Renal pelvis (tissue), 3 donors: Measurements from ENCODE around the gene ACBD3. TPM values are rescaled to one million over a fixed set of nuclear protein-coding genes. Genes with fewer than 3 reads are reported as not detected.

Experiments used
- polyA plus RNA-seq, 3 donors: library from polyadenylated mRNA; unstranded; fragments of 120-200 nt; gene quantifications; one replicate each; pipeline ENCODE4 v1.2.1, GENCODE V29; 2013; ENCODE audit not compliant: insufficient read length in 3 of 3

ACBD3 gene
- polyA plus RNA-seq, 3 donors = 42.9 to 57.0 (median 55.0) TPM

Other genes with a start within 250 kb of the ACBD3 start
- gene LEFTY2, start 245.5 kb downstream of the ACBD3 start, polyA plus RNA-seq = 1 to 10 TPM in 1 of 3 donors, under 1 TPM in 2; 0.83 to 1.0 (median 0.87) TPM
- 10 to 100 TPM; 18.9 to 22.5 (median 20.9) TPM for gene SDE2, start 187.4 kb downstream of the ACBD3 start, polyA plus RNA-seq
- 1,000 to 10,000 TPM; 1,024 to 1,273 (median 1,184) TPM for gene H3-3A, start 124.0 kb downstream of the ACBD3 start, polyA plus RNA-seq
- gene MIXL1, start 36.9 kb upstream of the ACBD3 start, polyA plus RNA-seq = under 1 TPM; 0.16 to 0.45 (median 0.16) TPM
- 10 to 100 TPM in 2 of 3 donors, 1 to 10 TPM in 1; 9.9 to 10.5 (median 10.3) TPM for gene LIN9, start 122.4 kb upstream of the ACBD3 start, polyA plus RNA-seq
- 100 to 1,000 TPM; 119 to 139 (median 127) TPM for gene PARP1, start 221.4 kb upstream of the ACBD3 start, polyA plus RNA-seq